Neural cell (in vitro differentiated cells): ENCODE data around the gene ITGB1BP1. TPM values are rescaled to one million over a fixed set of nuclear protein-coding genes. Genes with fewer than 3 reads are reported as not detected.

ENCODE experiments used
- H2AFZ ChIP-seq: fragments of 200-600, 300-800 bp; sonication (generic), shearing (Covaris generic); 2 replicates; pipeline ENCODE4 v1.6.0; 2014; ENCODE audit warnings: low read depth, mild to moderate bottlenecking, antibody characterized with exemption, low read length, moderate library complexity
- H3F3A ChIP-seq: fragments of 200-600 bp; shearing (Covaris generic); 2 replicates; pipeline ENCODE4 v1.6.1; 2016; ENCODE audit warnings: mild to moderate bottlenecking, moderate library complexity, mixed read lengths, antibody characterized with exemption, low read length; ENCODE audit not compliant: insufficient read depth, poor library complexity, severe bottlenecking
- H3K27ac ChIP-seq: fragments of 200-600, 300-800 bp; sonication (generic), shearing (Covaris generic); 2 replicates; pipeline ENCODE4 v1.5.1; 2014; ENCODE audit warnings: mild to moderate bottlenecking, low read length, moderate library complexity
- H3K27me3 ChIP-seq: fragments of 300-800, 200-600 bp; sonication (generic), shearing (Covaris generic); 2 replicates; pipeline ENCODE4 v1.6.0; 2014; ENCODE audit warnings: mild to moderate bottlenecking, low read depth, low read length, moderate library complexity; ENCODE audit not compliant: insufficient read depth
- H3K36me3 ChIP-seq: fragments of 300-800, 200-600 bp; sonication (generic), shearing (Covaris generic); 2 replicates; pipeline ENCODE4 v1.5.1; 2014; ENCODE audit warnings: mild to moderate bottlenecking, antibody characterized with exemption, low read length, moderate library complexity; ENCODE audit not compliant: insufficient read depth
- H3K4me2 ChIP-seq: fragments of 300-800, 200-600 bp; sonication (generic), shearing (Covaris generic); 2 replicates; pipeline ENCODE4 v1.6.0; 2014; ENCODE audit warnings: mild to moderate bottlenecking, low read length
- H3K4me3 ChIP-seq: fragments of 300-800, 200-600 bp; sonication (generic), shearing (Covaris generic); 2 replicates; pipeline ENCODE4 v1.5.1; 2014; ENCODE audit warnings: mild to moderate bottlenecking, low read length, moderate library complexity
- H3K79me2 ChIP-seq: fragments of 200-600 bp; shearing (Covaris generic); replicated peaks from 2 replicates; pipeline ENCODE4 v1.6.0; 2014; ENCODE audit warnings: mild to moderate bottlenecking, low read length, moderate library complexity; ENCODE audit not compliant: insufficient read depth
- H3K9ac ChIP-seq: fragments of 300-800, 200-600 bp; sonication (generic), shearing (Covaris generic); 2 replicates; pipeline ENCODE4 v1.6.1; 2016; ENCODE audit warnings: mild to moderate bottlenecking, low read length, mixed read lengths
- H3K9me2 ChIP-seq: fragments of 200-600 bp; shearing (Covaris generic); 2 replicates; pipeline ENCODE4 v1.6.1; 2016; ENCODE audit warnings: mild to moderate bottlenecking, low read length, mixed read lengths; ENCODE audit not compliant: insufficient read depth
- H3K9me3 ChIP-seq: fragments of 200-600, 300-800 bp; sonication (generic), shearing (Covaris generic); 2 replicates; pipeline ENCODE4 v1.6.1; 2016; ENCODE audit warnings: mild to moderate bottlenecking, mixed run types, low read length, moderate library complexity, mixed read lengths
- H4K20me1 ChIP-seq: fragments of 200-600 bp; shearing (Covaris generic); 2 replicates; pipeline ENCODE4 v1.6.1; 2016; ENCODE audit warnings: mild to moderate bottlenecking, mixed run types; ENCODE audit not compliant: insufficient read depth
- CTCF ChIP-seq: fragments of 450-650 bp; IDR thresholded peaks from 2 replicates; pipeline ENCODE4 v1.5.1; 2014; ENCODE audit warnings: antibody characterized with exemption, mild to moderate bottlenecking, moderate library complexity; ENCODE audit not compliant: poor library complexity, severe bottlenecking
- EP300 ChIP-seq: fragments of 450-650 bp; conservative IDR thresholded peaks from 2 replicates; pipeline ENCODE4 v1.6.1; 2014; ENCODE audit warnings: antibody characterized with exemption, mild to moderate bottlenecking, moderate library complexity; ENCODE audit not compliant: poor library complexity, severe bottlenecking
- EZH2 ChIP-seq: fragments of 200-600, 300-800 bp; shearing (Covaris generic), sonication (generic); IDR thresholded peaks from 2 replicates; pipeline ENCODE4 v1.6.1; 2014; ENCODE audit warnings: antibody characterized with exemption, low read length, borderline replicate concordance, mild to moderate bottlenecking; ENCODE audit not compliant: insufficient read depth, poor library complexity, severe bottlenecking
- MXI1 ChIP-seq: fragments of 450-650 bp; conservative IDR thresholded peaks from 2 replicates; pipeline ENCODE4 v1.6.1; 2014; ENCODE audit warnings: antibody characterized with exemption, mild to moderate bottlenecking; ENCODE audit not compliant: poor library complexity, severe bottlenecking
- POLR2AphosphoS5 ChIP-seq: IDR thresholded peaks from 2 replicates; pipeline ENCODE4 v1.6.1; 2012
- RAD21 ChIP-seq: fragments of 450-650 bp; conservative IDR thresholded peaks from 2 replicates; pipeline ENCODE4 v1.6.1; 2014; ENCODE audit warnings: antibody characterized with exemption, mild to moderate bottlenecking, moderate library complexity
- REST ChIP-seq: IDR thresholded peaks from 2 replicates; pipeline ENCODE4 v1.6.1; 2012; ENCODE audit warnings: borderline replicate concordance
- SMC3 ChIP-seq: fragments of 450-650 bp; conservative IDR thresholded peaks from 2 replicates; pipeline ENCODE4 v1.6.1; 2014; ENCODE audit warnings: antibody characterized with exemption, mild to moderate bottlenecking, moderate library complexity; ENCODE audit not compliant: poor library complexity
- TAF1 ChIP-seq: IDR thresholded peaks from 2 replicates; pipeline ENCODE4 v1.6.1; 2012; ENCODE audit warnings: low read depth
- polyA minus RNA-seq: library from RNA; depleted of rRNA, polyadenylated mRNA; stranded (reverse); fragments of >200 nt; gene quantifications from 2 replicates; pipeline ENCODE4 v1.2.3, GENCODE V29; 2014
- polyA plus RNA-seq: library from polyadenylated mRNA; depleted of rRNA; stranded (reverse); fragments of >200 nt; gene quantifications from 2 replicates; pipeline ENCODE4 v1.2.3, GENCODE V29; 2014

Gene ITGB1BP1
- polyA plus RNA-seq (98.0 TPM in 2 replicates), polyA minus RNA-seq (35.5 and 36.5 TPM in 2 replicates)

- no peaks in the 10 kb centered on the region for H3F3A ChIP-seq
- no peaks in the 10 kb centered on the region for H3K36me3 ChIP-seq
- H3K79me2 ChIP-seq: peaks cover 36% of the 10 kb centered on the region
- H4K20me1 ChIP-seq: no peaks in the 10 kb centered on the region
- peak within 1 kb of the TSS; percentile 92 for H2AFZ ChIP-seq
- peak within 1 kb of the TSS; percentile 83 for H3K9ac ChIP-seq
- H3K9me2 ChIP-seq: no peaks in the 10 kb centered on the region
- H3K27me3 ChIP-seq: no peaks in the 10 kb centered on the region
- peak within 1 kb of the TSS; percentile 88 for H3K4me3 ChIP-seq
- no peaks in the 10 kb centered on the region for H3K9me3 ChIP-seq
- TF ChIP-seq TAF1 (peak; percentile 71), CTCF (peak; percentile 10), EZH2 (no peak), SMC3 (no peak), REST (peak; percentile 41), EP300 (no peak), MXI1 (peak; percentile 75), POLR2AphosphoS5 (peak; percentile 83), RAD21 (peak; percentile 39)
- H3K4me2 ChIP-seq: peak within 1 kb of the TSS; percentile 91
- H3K27ac ChIP-seq: peak within 1 kb of the TSS; percentile 80
Measured at GRCh38 chr2:9423100-9423921, at the start of gene ITGB1BP1, which contains the start of gene CPSF3. Gene ITGB1BP1 (minus strand): TSS chr2:9423528. CDS start chr2:9418697, 4,831 bp downstream. Gene CPSF3 (plus strand): TSS chr2:9423654. CDS start chr2:9423774, 120 bp downstream.

- no peaks in the 10 kb centered on the region for H3K36me3 ChIP-seq
- no peak overlapping the region for H3K4me3 ChIP-seq
- H3K4me2 ChIP-seq: no peak overlapping the region
- H3F3A ChIP-seq: no peaks in the 10 kb centered on the region
- H3K9me3 ChIP-seq: no peaks in the 10 kb centered on the region
- H3K79me2 ChIP-seq: no peaks in the 10 kb centered on the region
- H3K27ac ChIP-seq: no peak overlapping the region
- H3K9me2 ChIP-seq: no peaks in the 10 kb centered on the region
- no peak overlapping the region for H2AFZ ChIP-seq
- no peaks in the 10 kb centered on the region for H4K20me1 ChIP-seq
- TF ChIP-seq TAF1: no peak
- no peak for TF ChIP-seq MXI1
- TF ChIP-seq EZH2: no peak
- no peak for TF ChIP-seq REST
- TF ChIP-seq POLR2AphosphoS5: no peak
- H3K27me3 ChIP-seq: no peaks in the 10 kb centered on the region
- H3K9ac ChIP-seq: no peak overlapping the region
Measured at GRCh38 chr2:9472511-9472910, 49.2 kb upstream of the ITGB1BP1 start.
